ENCODE results near the gene SIK3.
"Not testable (repeated sequence)": the region's sequence is repeated elsewhere in the genome, so short reads cannot be mapped to it uniquely, and the experiment has no call there.

SIK3 gene

GRCh38 chr11:117037279-117037974 is 60.8 kb downstream of the SIK3 start:
- TF ChIP-seq, protein P1, sequence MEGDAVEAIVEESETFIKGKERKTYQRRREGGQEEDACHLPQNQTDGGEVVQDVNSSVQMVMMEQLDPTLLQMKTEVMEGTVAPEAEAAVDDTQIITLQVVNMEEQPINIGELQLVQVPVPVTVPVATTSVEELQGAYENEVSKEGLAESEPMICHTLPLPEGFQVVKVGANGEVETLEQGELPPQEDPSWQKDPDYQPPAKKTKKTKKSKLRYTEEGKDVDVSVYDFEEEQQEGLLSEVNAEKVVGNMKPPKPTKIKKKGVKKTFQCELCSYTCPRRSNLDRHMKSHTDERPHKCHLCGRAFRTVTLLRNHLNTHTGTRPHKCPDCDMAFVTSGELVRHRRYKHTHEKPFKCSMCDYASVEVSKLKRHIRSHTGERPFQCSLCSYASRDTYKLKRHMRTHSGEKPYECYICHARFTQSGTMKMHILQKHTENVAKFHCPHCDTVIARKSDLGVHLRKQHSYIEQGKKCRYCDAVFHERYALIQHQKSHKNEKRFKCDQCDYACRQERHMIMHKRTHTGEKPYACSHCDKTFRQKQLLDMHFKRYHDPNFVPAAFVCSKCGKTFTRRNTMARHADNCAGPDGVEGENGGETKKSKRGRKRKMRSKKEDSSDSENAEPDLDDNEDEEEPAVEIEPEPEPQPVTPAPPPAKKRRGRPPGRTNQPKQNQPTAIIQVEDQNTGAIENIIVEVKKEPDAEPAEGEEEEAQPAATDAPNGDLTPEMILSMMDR (IDR thresholded peaks at IDR 0.05; ENCODE audit: low read depth, low read length) = no peak
- H3K4me3 ChIP-seq (ENCODE audit: low read depth, low read length) = no peak overlapping the region

- TF ChIP-seq, protein P1 (IDR thresholded peaks at IDR 0.05; ENCODE audit: low read depth, low read length) = no peak
- no peak overlapping the region for H3K4me3 ChIP-seq (ENCODE audit: low read depth, low read length)
These were observed 63.3 kb downstream of the SIK3 start for GRCh38 chr11:117034901-117035300.

DNA sequence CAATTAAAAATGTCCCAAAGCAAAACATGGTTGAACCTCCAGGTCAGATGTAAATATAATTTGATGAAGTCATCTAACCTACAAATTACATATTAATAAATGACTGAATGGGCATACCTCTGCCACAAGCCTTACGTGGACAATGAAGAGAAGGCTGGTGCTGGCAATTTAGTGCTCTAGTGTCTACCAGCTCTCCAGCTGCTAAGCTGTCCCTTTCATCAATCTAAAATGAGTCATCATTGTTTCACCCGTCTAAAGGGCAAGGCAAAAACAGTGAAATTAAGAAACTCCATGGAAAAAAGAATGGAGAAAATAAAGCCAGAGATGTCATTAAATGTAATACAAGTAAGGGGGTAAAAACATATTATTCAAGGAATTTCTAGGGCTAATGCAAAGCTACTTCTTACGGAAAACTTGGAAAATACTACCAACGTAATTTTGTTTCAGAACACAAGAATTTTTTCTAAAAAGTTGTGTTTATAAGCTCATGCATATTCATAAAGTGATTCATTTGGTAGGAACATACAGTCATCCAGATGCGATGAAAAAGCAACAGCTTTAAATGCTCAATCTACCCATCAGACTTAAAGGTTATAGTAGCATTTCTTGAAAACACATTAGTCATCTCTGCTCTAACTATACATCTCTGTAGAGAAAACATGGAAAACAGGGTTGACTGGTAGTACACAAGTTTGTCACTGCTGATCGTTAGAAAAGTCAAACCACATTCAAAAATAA is 71.5 kb downstream of the SIK3 start:
- H3K4me3 ChIP-seq (ENCODE audit: low read depth, low read length) = peak overlapping the region; percentile 3; the same call in 1 of the 2 replicates

DNA sequence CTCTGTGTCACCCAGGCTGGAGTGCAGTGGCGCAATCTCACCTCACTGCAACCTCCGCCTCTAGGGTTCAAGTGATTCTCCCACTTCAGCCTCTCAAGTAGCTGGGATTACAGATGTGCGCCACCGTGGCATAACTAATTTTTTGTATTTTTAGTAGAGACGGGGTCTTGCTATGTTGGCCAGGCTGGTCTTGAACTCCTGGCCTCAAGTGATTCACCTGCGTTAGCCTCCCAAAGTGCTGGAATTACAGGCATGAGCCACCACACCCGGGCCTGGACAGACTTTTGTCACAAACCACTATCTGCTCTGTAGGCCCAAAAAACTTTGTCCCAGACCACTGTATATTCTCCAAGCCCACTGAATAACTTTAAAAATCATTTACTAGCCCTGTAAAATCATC is 74.5 kb downstream of the SIK3 start:
- not testable (repeated sequence) for H3K4me3 ChIP-seq (ENCODE audit: low read depth, low read length)

More for the DNA sequence above, 71.5 kb downstream of the SIK3 start:
- TF ChIP-seq, protein P1 (IDR thresholded peaks at IDR 0.05; ENCODE audit: low read depth, low read length) = no peak

GRCh38 chr11:117023178-117023577 is 75.0 kb downstream of the SIK3 start:
- TF ChIP-seq, protein P1 (IDR thresholded peaks at IDR 0.05; ENCODE audit: low read depth, low read length) = no peak
- H3K4me3 ChIP-seq (ENCODE audit: low read depth, low read length) = no peak overlapping the region

GRCh38 chr11:117022526-117022925 is 75.7 kb downstream of the SIK3 start:
- no peak overlapping the region for H3K4me3 ChIP-seq (ENCODE audit: low read depth, low read length)
- TF ChIP-seq, protein P1 (IDR thresholded peaks at IDR 0.05; ENCODE audit: low read depth, low read length) = no peak

DNA sequence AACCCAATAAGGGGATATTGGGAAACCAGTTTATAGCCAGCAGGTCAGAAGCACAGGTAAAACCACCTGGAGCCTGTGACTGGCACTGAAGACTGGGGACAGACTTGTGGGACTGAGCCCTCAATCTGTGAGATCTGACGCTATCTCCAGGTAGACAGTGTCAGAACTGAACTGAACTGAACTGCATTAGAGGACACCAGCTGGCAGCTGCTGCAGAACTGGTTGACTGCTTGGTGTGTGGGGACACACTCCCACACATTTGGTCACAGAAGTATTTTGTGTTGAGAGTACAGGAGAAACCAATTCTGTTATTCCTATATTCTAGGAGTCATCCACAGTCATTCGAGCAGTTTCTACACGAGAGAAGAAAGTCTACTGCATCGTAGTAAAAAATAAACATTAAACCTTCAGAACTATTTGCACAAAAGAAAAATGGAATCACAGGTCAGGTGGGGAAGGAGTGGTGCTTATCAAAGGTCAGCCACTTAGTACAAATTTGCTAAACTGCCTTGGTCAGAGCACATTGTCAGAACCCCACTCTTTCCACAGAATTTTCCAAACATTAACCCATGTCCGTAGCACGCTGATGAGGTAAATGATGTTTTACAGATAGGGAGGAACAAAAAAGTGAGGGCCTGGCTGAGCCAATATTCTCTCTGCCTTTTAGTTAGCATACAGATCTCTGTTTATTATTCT is 77.2 kb downstream of the SIK3 start:
- H3K4me3 ChIP-seq (ENCODE audit: low read depth, low read length) = no peak overlapping the region

More for the DNA sequence above, 77.2 kb downstream of the SIK3 start:
- TF ChIP-seq, protein P1 (IDR thresholded peaks at IDR 0.05; ENCODE audit: low read depth, low read length) = no peak

Measured in WI38 (cell line).